Embryonic facial prominence (tissue), 1 donor: Measurements from ENCODE around the gene PIAS1.
"Not testable (repeated sequence)": the region's sequence is repeated elsewhere in the genome, so short reads cannot be mapped to it uniquely, and the experiment has no call there.

ENCODE experiments used
- DNase-seq: peaks from one replicate; pipeline ENCODE4 v3.0.0-alpha.2; 2016; ENCODE audit errors: extremely low spot score

Gene PIAS1

DNA sequence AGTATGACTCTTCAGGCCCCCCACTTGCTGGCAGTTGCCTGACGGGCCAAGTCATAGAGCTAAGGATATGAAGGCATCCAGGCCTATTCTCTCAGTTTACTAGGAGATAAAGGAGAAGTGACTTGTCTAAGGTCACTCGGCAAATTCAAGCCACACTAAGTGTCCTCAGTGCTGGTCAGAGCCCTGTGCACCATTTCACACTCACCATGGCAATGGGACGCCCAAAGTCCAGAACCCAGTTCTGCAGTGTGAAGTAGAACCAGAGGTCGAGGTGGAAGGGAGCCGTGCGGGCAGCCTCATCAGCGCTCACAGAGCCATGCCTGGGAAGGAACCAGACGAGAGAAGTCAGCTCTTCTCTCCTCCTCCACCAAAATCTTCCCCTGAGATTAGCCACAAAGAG is 164.2 kb downstream of the PIAS1 start:
- DNase-seq: no peak

DNA sequence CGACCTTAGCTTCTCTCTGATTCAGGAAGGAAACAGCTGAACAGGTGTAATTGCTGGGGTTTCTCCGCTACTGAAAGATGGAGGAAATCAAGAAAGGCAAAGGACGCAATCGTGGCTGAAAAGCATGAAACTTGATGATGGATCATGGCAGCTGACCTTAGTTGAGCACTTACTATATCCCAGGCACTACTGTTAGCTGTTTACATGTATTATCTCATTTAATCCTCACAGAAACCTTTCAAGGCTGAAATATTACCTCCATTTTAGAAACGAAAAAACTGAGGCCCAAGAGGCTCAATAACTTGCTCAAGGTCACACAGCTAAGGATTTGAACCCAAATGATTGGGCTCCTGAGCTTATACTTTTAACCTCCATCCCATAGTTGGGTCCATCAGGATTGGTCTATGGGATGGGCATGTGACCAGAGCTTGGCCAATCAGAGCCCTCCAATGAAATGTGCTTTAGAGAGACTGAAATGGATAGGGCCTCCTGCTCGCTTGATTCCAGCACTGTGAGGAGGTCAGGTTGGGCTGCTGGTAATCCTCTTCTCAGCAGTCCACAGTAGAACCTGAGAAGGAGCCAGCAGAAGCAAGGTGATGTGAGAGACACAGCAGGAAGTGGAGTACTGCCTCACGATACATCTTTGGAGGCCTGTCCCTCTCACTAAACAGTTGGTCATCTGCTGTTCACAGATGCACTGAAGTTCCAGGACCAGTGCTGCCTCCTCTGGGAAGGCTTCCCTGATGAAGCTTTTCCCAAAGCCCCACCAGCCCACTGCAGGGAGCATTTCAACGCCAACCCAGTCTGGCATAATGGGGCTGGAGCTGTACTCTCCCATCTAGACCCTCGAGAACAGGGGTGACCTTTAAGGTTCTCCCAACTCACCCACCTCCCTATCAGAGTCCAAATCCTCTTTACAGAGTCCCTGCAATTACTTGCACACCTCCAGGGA is 165.0 kb downstream of the PIAS1 start:
- no peak for DNase-seq

DNA sequence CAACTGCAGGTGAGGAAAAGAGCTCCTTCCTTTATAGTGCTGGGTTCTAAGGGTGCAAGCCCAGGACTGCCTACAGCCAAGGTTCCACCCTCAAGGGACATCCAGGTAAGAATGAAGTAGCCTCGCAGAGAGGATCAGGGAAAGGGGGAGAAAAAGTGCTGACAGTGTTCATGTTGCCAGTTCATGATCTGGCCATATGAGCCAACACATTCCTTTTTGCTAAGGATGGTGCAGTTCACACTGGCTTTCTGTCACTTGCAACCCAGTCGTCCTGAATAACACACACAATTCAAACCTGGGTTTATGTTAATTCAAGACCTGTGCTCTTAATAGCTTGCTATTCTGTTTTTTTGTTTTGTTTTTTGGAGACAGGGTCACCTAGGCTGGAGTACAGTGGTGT is 166.4 kb downstream of the PIAS1 start:
- no peak for DNase-seq

DNA sequence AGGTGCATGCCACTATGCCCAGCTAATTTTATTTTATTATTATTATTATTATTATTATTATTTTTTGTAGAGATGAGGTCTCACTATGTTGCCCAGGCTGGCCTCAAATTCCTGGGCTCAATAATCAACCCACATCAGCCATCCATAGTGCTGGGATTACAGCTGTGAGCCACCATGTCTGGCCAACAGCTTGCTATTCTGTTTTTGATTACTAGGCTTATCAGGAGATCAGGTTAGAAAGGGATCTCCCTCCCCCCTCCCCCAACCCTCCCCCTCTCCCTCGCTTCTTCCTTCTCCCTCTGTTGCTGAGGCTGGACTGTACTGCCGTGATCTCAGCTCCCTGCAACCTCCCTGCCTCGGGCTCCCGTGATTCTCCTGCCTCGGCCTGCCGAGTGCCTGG is 166.9 kb downstream of the PIAS1 start:
- DNase-seq: no peak

DNA sequence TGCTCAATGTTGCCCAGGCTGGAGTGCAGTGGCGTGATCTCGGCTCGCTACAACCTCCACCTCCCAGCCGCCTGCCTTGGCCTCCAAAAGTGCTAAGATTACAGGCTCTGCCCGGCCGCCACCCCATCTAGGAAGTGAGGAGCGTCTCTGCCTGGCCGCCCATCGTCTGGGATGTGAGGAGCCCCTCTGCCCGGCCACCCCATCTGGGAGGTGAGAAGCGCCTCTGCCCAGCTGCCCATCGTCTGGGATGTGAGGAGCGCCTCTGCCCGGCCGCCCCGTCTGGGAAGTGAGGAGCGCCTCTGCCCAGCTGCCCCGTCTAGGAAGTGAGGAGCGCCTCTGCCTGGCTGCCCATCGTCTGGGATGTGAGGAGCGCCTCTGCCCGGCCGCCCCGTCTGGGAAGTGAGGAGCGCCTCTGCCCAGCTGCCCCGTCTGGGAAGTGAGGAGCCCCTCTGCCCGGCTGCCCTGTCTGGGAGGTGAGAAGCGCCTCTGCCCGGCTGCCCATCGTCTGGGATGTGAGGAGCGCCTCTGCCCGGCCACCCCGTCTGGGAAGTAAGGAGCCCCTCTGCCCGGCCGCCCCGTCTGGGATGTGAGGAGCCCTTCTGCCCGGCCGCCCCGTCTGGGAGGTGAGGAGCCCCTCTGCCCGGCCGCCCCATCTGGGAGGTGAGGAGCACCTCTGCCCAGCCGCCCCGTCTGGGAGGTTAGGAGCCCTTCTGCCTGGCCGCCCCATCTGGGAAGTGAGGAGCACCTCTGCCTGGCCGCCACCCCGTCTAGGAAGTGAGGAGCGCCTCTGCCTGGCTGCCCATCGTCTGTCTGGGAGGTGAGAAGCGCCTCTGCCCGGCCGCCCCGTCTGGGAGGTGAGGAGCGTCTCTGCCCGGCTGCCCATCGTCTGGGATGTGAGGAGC is 167.7 kb downstream of the PIAS1 start:
- not testable (repeated sequence) for DNase-seq

DNA sequence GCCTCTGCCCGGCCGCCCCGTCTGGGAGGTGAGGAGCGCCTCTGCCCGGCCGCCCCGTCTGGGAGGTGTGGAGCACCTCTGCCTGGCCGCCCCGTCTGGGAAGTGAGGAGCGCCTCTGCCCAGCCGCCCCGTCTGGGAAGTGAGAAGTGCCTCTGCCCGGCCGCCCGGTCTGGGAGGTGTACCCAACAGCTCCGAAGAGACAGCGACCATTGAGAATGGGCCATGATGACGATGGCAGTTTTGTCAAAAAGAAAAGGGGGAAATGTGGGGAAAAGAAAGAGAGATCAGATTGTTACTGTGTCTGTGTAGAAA is 168.3 kb downstream of the PIAS1 start:
- DNase-seq: not testable (repeated sequence)

DNA sequence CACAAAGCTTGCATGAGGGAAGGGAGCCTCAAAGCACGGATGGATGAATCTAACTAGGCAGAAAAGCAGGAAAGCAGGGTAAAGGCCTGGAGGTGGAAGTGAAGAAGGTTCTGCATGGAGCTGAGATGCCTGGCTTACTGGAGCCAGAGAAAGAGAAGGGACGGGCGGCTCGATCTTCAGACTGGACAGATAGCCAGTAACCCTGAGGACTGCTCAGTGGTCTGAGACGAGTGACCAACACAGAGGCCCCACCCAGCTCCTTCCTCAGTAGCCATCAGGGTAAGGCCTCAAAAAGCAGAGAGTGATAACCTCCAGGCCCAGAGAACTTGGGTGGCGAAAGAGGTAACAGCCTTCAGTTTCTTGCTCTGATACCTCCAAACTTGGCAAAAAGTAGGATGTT is 169.1 kb downstream of the PIAS1 start:
- no peak for DNase-seq

DNA sequence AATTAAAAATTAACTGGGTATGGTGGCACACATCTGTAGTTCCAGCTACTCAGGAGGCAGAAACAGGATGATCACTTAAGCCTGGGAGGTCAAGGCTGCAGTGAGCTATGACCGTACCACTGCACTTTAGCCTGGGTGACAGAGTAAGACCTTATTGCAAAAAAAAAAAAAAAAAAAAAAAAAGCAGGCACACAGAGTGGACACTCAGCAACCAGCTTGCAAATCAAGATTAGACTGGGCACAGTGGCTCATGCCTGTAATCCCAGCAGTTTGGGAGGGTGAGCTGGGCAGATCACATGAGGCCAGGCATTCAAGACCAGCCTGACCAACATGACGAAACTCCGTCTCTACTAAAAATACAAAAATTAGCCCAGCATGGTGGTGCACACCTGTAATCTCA is 170.0 kb downstream of the PIAS1 start:
- no peak for DNase-seq

DNA sequence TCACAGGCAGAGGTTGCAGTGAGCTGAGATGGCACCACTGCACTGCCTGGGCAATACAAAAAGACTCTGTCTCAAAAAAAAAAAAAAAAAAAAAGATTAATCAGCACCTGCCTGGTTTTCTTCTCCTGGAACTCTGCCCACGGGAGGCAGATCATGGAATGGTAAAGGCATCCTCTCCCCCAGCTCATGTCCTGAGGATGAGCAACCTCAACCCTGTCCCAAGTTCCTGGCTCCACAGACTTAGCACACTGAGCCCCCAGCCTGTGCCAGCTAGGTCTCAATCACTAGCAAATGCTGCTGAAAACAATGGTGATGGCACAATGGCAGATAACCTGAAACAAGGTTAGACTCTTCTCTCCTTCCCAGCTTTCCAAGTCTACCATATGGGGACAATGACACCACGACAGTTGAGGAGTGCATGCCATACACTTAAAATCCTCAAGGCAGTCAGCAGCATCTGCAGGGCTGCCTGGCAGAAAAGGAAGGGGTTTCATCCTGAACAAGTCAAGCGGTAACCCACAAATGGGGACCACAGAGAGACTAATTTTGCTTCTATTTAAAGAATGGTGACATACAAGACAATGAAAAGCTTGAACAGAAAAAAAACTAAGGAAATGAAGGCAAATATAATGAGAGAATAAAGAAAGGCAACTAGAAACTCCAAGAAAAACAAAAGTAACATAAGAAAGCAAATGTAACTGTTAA is 170.6 kb downstream of the PIAS1 start:
- DNase-seq: no peak

DNA sequence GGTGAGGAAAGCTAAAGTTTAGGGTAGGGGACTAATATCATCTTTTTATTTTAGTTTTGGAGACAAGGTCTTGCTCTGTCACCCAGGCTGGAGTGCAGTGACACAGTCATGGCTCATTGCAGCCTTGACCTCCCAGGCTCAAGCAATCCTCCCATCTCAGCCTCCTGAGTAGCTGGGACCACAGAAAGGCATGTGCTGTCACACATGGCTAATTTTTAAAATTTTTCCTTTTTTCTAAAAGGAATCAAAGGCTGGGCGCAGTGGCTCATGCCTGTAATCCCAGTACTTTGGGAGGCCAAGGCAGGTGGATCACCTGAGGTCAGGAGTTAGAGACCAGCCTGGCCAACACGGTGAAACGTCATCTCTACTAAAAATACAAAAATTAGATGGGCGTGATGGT is 171.3 kb downstream of the PIAS1 start:
- not testable (repeated sequence) for DNase-seq

DNA sequence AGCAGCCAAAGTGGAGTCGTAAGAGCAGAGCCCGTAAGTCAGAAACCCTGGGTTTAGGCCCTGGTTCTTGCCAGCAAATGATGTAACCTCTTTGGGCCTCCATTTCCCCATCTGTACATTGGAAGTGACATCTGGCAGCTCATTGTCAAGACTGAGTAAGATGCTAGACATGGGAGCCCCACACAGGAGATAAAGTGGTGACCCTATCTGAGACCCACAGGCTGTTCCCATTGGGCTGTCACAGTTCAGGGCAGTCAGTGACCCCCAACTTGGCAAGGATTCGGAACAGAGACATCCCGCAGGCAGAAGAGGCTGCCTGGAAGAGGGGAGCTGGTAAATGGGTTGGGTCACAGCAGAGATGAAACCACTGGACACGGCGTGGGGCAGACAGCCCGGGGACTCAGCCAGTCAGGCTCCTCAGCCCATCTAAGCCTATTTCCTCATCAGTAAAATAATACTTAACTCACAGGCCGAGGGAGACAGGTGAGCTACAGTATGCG is 173.6 kb downstream of the PIAS1 start:
- no peak for DNase-seq

DNA sequence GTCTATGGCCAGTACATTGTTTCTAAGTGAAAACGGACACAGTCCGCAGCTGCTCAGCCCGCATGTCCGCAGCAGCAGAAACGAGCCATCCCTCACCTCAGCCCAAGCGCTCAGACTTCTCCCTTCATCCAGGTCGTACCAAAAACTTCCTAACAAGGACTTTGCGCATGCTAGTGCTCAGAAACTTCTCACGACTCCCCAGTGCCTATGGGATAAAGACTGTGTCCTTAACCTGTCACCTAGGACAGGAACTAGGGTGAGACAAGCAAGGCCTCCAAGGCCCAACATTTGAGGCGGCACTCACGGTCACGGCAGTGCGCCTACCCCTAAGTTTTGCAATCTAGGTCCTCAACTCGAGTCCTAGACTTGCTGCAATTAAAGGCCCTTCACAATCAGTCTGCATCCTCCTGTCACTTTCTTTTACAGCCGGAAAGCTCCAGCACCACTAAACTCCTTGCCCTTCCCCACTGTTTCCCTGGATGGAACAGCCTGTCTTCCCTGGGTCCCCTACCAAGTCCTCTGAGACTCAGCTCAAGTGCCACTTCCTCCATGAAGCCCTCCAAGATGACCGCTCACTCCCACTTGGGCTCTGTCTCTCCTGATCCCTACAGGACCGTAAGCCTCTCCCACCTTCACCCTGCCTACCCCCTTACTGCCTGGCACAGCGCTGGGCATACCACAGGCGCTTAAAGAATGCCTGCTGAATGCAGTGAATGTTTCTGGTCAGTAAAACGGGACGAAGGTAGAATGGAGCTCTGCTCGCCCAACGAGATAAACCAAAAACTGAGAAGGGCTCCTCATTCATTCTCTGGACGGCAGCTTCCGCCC is 174.2 kb downstream of the PIAS1 start:
- no peak for DNase-seq

DNA sequence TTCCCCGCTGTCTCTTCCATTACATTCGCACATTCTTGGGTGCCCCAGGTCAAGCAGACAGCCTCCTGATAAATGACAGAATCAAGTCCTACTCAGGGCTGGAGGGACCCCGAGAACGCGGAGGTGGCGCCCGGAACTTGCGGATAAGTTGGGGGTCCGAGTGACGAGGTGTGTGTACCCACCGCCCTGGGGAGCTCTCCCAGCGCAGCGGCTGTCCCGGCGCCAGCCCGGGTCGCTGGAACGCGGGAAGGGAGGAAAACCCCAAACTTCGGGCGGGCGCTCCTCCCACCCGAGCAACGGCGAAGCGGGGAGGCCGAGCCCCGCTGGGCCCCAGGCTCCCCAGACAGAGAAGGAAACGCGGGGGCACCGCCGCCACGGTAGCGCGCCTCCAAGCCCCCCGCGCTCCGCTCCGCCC is 174.9 kb downstream of the PIAS1 start:
- DNase-seq: no peak

DNA sequence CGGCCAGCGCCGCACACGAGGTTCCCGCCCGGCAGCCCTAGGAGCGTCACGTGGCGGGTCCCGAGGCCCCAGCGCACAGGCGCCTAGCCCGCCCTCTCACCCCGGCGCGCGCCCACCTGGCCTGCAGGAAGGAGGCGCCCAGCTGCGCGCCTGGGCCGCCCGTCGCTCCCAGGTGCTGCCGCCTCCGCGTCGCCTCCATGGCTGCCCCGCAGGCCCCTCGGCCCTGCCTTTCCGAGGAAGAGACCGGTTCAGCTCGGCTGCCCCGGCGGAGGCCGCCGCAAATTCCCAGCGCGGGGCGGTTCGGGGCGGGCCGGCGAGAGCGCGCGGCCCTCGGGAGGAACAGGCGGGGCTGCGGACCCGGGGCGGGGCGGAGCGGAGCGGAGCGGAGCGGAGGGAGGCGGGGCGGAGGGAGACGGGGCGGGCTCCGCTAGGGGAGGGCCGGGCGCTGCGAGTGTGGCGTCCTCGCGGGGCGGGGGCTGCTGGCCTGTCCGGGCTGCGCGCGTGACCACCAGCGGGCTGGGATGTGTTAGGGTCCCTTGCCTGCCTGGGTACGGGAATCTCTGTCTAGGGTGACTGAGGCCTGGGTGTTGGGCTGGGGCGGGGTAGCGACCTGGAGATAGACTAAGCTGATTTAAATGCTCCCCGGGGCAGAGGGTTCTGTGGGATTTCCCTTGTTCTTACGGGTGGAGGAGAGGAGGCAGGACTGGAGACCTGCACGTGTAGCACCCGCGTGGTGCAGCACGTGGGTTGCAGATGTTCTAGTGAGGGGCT is 175.5 kb downstream of the PIAS1 start, which contains the start of gene CLN6:
Gene CLN6, minus strand, starts transcription at position 343 of the 771 bp plus-strand sequence. Its CDS starts 144 bp downstream, at position 199.
- DNase-seq: peak; percentile 60

DNA sequence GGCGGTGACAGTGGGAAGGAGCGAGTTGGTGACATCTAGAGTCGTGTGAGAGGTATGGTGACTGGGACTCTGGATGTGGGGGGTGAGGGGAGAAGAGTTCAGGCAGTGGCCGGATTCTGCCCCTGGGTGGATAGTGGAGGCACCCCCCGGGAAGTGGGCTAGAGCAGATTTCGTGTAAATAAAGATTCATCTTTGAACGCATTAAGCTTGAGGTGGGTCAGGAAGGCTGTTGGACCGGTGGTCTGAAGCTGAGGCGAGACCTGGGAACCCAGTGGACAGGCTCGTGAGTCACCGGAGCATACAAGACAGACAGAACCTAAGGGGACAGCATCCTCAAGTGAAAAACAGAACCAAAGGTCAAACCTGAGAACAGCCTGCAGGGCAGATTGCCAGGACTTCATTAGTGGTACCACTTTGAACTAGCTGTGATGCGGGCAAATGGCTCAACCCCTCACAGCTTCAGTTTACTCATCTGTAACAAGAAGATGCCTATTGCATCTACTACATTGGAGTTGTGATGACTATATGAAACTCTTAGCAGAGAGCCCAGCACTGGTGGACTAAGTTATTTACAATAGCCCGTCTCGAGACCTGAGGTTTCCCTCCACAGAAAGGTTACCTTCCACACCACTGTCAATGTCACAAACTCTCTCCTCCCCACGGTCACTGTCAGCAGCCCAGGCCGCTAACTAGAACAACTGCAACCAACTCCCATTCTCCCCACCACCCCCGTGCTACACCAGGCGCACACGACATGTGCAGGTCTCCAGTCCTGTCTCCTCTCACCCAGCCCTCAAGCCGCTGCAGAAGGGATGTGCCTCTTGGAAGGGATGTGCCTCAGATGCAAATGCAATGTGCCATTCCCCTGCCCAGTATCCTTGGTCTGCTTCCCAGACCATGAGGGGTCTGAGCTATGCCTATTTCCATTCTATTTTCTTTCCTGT is 176.3 kb downstream of the PIAS1 start:
- no peak for DNase-seq

DNA sequence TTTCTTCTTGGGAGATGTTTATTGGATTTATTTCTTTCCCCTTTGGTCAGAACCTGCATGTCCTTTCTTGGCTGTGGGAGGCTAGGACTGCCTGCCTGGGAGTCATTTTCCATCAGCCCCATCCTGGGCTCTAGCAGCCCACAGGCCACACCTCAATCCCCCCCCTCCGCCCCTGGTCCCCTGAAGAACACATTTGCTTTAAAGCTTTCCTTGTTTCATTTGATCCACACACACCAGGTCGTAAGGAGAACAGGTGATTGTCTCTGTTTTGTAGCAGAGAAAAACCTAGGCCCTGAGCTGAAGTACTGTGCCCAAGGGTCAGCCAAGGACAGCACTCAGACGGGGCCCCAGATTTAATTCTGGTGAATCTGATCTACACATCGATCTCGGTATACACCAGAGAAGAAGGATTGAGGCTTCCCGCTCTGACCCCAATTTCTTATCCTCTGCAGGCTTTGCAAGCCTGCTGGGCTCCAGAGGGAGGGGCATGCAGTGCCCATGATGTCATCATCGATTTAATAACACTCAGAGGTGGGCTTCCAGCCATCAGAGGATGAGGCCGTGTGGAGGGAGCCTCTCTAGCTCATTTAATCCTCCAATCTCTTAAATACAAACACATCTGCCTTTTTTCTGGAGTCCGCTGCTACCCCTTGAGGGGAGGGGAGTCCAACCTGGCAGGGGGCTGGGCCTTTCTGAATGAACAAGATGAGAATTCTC is 177.1 kb downstream of the PIAS1 start:
- DNase-seq: no peak

DNA sequence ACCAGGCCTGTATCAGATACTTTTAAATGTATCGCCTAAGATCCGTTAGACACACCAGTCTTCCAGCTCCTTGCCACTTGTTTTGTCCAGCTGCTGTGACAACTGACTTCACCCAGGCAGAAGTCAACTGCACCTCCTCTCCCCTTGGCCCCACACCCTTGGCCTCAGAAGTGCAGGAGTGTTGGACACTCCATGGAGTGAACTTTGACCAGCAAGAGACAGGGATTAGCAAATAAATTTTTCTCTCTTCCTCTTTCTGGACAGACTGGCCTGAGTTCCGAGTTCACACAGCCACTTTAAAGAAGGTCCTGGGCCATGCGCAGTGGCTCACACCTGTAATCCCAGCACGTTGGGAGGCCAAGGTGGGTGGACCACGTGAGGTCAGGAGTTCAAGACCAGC is 178.3 kb downstream of the PIAS1 start:
- DNase-seq: no peak

DNA sequence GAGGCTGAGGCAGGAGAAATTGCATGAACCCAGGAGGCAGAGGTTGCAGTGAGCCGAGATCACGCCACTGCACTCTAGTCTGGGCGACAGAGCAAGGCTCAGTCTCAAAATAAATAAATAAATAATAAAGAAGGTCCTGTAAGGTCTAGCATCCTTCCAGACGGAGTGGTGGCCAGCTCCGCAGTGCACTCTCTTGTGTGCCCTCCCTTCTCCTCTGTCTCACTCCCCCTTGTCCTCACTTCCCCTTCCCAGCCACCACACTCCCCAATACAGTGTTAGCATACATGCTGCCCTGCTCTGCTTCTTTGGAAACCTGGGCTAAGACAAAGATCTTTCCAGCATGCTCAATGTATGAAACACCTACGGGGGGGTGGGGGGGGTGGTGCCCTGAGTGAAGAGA is 178.8 kb downstream of the PIAS1 start:
- DNase-seq: no peak
